Measurements from ENCODE around the gene SRC. TPM values are rescaled to one million over a fixed set of nuclear protein-coding genes. Genes with fewer than 3 reads are reported as not detected.

The SRC gene
- total RNA-seq, 1 donor from 2014 or later = 48.6 TPM

DNA sequence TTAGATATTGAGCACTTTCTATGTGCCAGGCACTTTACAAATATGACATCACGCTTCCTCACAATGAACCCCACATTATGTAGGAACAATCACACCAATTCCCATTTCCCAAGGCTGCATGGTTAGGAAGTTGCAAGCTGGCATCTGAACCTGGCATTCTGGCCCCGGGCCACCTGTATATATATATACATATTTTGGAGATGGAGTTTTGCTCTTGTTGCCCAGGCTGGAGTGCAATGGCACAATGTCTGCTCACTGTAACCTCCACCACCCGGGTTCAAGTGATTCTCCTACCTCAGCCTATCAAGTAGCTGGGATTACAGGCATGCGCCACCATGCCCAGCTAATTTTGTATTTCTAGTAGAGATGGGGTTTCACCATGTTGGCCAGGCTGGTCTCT is 30.4 kb downstream of the SRC start:
- intact Hi-C loops (cut with DNase I) = no loop called here
- Histone ChIP-seq H3K27me3 (no peaks in the 10 kb centered on the region), H3K4me1 (peaks cover 17% of the 10 kb centered on the region), H3K36me3 (peaks cover 0 to 5% of the 10 kb centered on the region in 2 donors), H3K4me3 (no peak overlapping the region), H3K27ac (no peak overlapping the region), H3K9me3 (no peaks in the 10 kb centered on the region)
- DNase-seq (ENCODE audit: extremely low spot score in 2 of 2) = no peak
- TF ChIP-seq POLR2AphosphoS5 (IDR thresholded peaks at IDR 0.05; ENCODE audit: insufficient read depth in 1 of 2, low read depth in 1 of 2) (no peak), POLR2A (IDR thresholded peaks at IDR 0.05) (no peak)
- TF ChIP-seq, protein P1, sequence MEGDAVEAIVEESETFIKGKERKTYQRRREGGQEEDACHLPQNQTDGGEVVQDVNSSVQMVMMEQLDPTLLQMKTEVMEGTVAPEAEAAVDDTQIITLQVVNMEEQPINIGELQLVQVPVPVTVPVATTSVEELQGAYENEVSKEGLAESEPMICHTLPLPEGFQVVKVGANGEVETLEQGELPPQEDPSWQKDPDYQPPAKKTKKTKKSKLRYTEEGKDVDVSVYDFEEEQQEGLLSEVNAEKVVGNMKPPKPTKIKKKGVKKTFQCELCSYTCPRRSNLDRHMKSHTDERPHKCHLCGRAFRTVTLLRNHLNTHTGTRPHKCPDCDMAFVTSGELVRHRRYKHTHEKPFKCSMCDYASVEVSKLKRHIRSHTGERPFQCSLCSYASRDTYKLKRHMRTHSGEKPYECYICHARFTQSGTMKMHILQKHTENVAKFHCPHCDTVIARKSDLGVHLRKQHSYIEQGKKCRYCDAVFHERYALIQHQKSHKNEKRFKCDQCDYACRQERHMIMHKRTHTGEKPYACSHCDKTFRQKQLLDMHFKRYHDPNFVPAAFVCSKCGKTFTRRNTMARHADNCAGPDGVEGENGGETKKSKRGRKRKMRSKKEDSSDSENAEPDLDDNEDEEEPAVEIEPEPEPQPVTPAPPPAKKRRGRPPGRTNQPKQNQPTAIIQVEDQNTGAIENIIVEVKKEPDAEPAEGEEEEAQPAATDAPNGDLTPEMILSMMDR (IDR thresholded peaks at IDR 0.05) = no peak

DNA sequence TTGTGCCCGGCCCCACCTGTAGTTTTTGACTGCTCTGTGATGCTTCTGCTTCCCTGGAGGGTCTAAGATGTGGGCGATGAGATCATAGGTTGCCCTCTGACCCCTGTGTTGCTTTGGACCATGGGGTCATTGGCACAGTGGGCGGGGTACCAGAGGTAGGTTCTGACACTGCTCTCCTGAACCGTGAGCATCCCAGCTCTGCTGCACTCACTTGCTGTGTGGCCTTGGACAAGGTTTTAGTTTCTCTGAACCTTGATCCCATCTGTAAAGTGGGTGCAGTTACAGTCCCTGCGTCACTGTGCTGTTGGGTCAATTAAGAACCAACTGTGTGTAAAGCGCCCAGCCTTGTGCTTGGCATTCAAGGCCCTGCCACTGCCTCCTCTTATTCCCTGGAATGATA is 30.9 kb downstream of the SRC start:
- Histone ChIP-seq H3K27ac (no peak overlapping the region), H3K9me3 (no peaks in the 10 kb centered on the region), H3K4me3 (no peak overlapping the region), H3K27me3 (no peaks in the 10 kb centered on the region), H3K4me1 (peaks cover 17% of the 10 kb centered on the region), H3K36me3 (peaks cover 0 to 5% of the 10 kb centered on the region in 2 donors)
- TF ChIP-seq POLR2AphosphoS5 (IDR thresholded peaks at IDR 0.05; ENCODE audit: insufficient read depth in 1 of 2, low read depth in 1 of 2) (no peak), POLR2A (IDR thresholded peaks at IDR 0.05) (no peak)
- TF ChIP-seq, protein P1 (IDR thresholded peaks at IDR 0.05) = no peak
- no peak for DNase-seq (ENCODE audit: extremely low spot score in 2 of 2)
- intact Hi-C loops (cut with DNase I) = no loop called here

DNA sequence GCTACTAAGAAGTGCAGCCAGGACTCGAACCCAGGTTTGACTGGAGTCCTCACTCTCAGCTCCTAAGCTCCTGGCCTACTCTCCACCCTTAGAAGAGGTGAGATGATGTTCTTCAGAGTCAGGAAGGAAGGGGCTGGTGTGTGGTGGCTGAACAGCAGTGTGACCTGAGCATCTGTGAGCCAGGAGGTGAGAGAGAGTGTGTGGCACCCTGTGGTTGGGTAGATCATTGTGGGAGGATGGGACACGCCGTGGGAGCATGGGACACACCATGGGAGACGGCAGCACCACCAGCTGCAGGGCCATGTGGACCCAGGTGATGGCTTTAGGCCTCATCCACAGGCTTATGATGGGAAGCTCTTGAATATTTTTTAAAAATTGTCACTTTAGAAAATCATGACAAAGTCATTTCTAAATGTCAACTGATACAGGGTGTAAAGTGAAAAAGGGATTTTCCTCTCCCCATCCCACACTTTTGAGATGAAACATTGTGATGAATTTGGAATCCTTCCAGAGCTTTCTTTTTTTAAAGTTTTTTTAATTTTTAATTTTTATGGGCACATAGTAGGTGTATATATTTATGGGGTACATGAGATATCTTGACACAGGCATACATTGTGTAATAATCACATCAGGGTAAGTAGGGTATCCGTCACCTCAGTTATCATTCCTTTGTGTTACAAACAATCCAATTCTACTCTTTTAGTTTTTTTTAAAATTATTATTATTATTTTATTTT is 31.6 kb downstream of the SRC start:
- Histone ChIP-seq H3K4me3 (no peak overlapping the region), H3K27me3 (no peaks in the 10 kb centered on the region), H3K4me1 (peaks cover 17% of the 10 kb centered on the region), H3K36me3 (peaks cover 0 to 5% of the 10 kb centered on the region in 2 donors), H3K9me3 (no peaks in the 10 kb centered on the region), H3K27ac (no peak overlapping the region)
- intact Hi-C loops (cut with DNase I) = no loop called here
- no peak for DNase-seq (ENCODE audit: extremely low spot score in 2 of 2)
- TF ChIP-seq POLR2A (IDR thresholded peaks at IDR 0.05) = no peak
- TF ChIP-seq, protein P1 (IDR thresholded peaks at IDR 0.05) = no peak
- TF ChIP-seq POLR2AphosphoS5 (IDR thresholded peaks at IDR 0.05; ENCODE audit: insufficient read depth in 1 of 2, low read depth in 1 of 2) = no peak

DNA sequence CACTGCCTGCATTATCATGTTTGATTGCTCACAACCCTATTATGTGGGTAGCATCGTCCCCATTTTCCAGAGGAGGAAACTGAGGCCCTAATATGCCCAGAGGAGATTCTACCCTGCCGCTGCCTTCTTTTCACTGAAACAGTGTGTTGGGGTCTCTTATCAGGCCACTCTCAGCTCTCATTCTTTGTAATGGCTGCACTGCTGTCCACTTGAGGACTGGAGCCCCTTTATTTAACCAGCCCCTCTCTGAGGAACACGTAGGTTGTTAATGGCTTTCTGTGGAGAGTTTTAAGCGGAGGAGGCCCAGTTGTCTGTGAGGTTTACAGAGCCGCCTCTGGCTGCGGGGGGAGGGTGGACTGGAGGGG is 32.5 kb downstream of the SRC start:
- Histone ChIP-seq H3K27ac (no peak overlapping the region), H3K27me3 (no peaks in the 10 kb centered on the region), H3K4me1 (peaks cover 20% of the 10 kb centered on the region), H3K9me3 (no peaks in the 10 kb centered on the region), H3K4me3 (no peak overlapping the region), H3K36me3 (peaks cover 0 to 5% of the 10 kb centered on the region in 2 donors)
- DNase-seq (ENCODE audit: extremely low spot score in 2 of 2) = no peak
- TF ChIP-seq POLR2A (IDR thresholded peaks at IDR 0.05) (no peak), POLR2AphosphoS5 (IDR thresholded peaks at IDR 0.05; ENCODE audit: insufficient read depth in 1 of 2, low read depth in 1 of 2) (no peak)
- TF ChIP-seq, protein P1 (IDR thresholded peaks at IDR 0.05) = no peak
- intact Hi-C loops (cut with DNase I) = no loop called here
